ENCODE data around the gene EVL. TPM values are rescaled to one million over a fixed set of nuclear protein-coding genes. Genes with fewer than 3 reads are reported as not detected.
"Not testable (repeated sequence)": the region's sequence is repeated elsewhere in the genome, so short reads cannot be mapped to it uniquely, and the experiment has no call there.

The EVL gene
- polyA plus RNA-seq, 3 donors, result 130 to 192 (median 156) TPM

GRCh38 chr14:100165831-100166440 is 100.7 kb downstream of the EVL start:
- no peak for DNase-seq (ENCODE audit: extremely low read depth in 1 of 11, low read depth in 9 of 11, low spot score in 4 of 11)

DNA sequence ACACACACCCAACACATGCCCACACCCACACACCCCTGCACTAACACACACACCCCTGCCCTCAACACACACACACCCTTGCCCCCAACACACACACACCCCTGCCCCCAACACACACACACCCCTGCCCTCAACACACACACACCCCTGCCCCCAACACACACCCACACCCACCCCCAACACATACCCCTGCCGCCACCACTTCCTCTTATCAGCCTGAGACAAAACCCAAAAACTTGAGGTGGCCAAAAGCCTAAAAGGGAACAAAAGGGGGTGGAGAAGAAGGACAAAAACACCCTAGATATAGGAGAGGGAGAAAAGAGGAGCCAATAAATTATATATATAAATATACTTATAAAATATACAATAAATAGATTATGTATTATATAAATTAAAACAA is 103.3 kb downstream of the EVL start:
- DNase-seq (ENCODE audit: extremely low read depth in 1 of 11, low read depth in 9 of 11, low spot score in 4 of 11), result no peak

DNA sequence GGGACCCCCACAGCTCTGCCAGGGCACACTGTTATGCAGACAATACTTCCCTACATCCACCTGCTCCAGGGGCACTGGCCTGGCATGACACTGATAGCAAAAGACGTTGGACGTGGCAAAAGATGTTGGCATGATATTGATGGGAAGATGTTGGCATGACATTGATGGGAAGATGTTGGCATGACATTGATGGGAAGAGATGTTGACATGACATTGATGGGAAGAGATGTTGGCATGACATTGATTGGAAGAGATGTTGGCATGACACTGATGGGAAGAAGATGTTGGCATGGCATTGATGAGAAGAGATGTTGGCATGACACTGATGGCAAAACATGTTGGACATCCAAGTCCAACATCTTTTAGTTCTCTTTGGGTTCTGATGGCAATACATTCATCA is 105.7 kb downstream of the EVL start:
- DNase-seq (ENCODE audit: extremely low read depth in 1 of 11, low read depth in 9 of 11, low spot score in 4 of 11), result no peak

DNA sequence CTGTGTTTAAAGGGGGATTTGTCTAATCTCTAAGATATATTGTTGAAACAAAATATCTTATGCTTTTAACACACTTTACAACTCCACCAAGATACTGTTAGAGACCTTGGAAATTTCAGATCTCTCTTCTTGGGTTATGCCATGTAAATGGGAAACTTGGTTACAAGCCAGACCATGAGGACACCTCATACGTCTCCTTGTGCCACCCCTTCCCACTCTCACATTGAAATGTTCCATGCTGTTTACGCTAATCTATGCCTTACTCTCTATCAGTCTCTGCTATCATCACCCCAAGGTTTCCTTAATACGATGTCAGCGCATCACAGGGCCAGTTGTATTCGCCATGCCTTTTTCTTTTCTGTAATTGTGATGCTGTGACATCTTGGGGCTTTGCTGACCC is 107.6 kb downstream of the EVL start:
- DNase-seq (ENCODE audit: extremely low read depth in 1 of 11, low read depth in 9 of 11, low spot score in 4 of 11), result no peak

DNA sequence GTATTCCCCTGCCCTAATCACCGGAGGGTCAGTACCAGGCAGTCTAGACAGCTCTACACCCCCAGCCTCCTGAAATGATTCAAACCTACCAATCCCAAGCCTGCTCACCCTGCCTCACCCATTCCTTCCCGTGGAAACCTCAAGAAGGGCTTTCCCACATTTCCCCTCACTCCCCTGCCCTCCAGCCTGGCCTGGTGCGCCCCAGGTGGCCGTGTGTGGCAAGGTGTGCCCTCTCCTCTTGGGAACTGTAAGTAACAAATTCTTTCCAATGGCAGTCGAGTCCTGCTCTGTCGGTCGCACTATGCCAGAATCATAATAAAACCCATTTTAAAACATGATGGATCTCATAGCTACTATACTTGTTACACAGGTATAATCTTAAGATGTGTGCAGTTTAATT is 108.1 kb downstream of the EVL start:
- no peak for DNase-seq (ENCODE audit: extremely low read depth in 1 of 11, low read depth in 9 of 11, low spot score in 4 of 11)

DNA sequence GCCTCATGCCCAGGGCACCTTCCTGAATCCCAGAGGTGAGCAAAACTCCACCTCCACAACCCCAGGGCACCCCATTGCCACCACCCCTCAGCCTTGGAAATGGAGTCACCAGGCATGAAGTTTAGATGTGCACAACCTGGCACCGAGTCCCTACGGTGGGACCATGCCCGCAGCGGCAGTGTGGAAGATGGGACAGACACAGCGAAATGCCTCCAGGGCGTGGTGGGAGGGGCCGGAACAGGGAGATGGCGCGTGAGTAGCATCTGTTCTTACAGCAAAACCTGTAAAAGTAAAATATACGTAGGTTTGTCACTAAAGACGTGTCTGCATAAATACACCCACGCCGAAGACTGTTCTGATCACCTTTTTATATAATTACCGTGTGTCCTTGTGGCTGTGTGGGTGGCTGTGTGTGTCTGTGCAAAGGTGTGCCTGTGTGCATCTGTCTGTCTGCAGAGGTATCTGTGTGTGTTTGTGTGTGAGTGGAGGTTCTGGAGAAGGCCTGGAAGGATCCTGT is 111.6 kb downstream of the EVL start:
- DNase-seq (ENCODE audit: extremely low read depth in 1 of 11, low read depth in 9 of 11, low spot score in 4 of 11), result no peak

DNA sequence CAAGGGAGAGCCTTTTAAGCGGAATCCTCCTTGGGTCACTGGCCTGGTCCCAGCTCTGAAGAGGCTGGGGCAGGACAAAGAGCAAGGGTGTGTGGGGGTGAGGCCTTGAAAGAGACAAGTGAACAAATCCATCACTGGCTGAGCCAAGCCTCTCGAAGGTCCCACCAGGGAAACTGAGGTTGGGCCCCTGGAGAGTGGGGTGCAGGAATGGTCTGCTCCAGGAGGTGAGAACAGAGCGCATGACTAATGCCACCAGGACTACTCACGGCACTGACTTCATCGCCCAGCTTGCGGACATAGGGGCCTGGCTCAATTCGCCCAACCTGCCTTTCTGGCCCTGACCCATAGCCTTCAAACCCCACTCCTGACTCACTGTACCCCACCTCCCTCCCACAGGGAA is 113.5 kb downstream of the EVL start:
- DNase-seq (ENCODE audit: extremely low read depth in 1 of 11, low read depth in 9 of 11, low spot score in 4 of 11), result no peak

DNA sequence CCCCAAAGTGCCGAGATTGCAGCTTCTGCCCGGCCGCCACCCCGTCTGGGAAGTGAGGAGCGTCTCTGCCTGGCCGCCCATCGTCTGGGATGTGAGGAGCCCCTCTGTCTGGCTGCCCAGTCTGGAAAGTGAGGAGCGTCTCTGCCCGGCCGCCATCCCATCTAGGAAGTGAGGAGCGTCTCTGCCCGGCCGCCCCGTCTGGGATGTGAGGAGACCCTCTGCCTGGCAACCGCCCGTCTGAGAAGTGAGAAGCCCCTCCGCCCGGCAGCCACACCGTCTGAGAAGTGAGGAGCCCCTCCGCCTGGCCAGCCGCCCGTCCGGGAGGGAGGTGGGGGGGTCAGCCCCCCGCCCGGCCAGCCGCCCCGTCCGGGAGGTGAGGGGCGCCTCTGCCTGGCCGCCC is 115.4 kb downstream of the EVL start:
- DNase-seq (ENCODE audit: extremely low read depth in 1 of 11, low read depth in 9 of 11, low spot score in 4 of 11), result not testable (repeated sequence)

DNA sequence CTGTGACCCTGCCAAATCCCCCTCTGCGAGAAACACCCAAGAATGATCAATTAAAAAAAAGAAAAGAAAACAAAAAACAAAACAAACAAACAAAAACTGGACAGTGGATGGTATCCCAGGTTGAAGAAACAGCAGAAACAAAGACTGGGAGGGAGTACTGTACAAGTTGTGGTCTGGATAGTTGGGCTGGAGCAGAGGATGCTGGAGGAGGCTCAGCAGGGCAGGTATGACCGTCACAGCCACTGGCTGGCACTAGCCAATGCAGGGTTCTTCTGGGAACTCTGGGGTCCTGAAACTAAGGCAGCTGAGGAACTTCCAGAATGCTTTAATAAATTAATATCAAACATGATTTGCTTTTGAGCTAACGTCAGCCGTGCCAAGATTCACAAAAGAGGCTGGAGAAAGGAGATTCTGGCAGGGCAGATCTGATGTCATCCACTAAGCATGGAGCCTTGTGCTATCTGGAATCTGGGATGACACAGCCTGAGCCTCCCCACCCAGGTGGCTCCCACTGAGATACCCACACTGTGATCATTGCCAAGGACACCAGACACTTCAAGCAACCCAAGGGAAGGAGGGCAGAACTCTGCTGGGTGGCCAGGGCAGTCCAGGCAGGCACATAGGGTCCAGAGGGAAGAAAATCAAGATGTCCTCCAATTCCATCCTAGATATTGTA is 116.8 kb downstream of the EVL start:
- DNase-seq (ENCODE audit: extremely low read depth in 1 of 11, low read depth in 9 of 11, low spot score in 4 of 11), result not testable (repeated sequence)

- DNase-seq (ENCODE audit: extremely low read depth in 1 of 11, low read depth in 9 of 11, low spot score in 4 of 11), result no peak
Measured at GRCh38 chr14:100187247-100187833, 122.1 kb downstream of the EVL start.

DNA sequence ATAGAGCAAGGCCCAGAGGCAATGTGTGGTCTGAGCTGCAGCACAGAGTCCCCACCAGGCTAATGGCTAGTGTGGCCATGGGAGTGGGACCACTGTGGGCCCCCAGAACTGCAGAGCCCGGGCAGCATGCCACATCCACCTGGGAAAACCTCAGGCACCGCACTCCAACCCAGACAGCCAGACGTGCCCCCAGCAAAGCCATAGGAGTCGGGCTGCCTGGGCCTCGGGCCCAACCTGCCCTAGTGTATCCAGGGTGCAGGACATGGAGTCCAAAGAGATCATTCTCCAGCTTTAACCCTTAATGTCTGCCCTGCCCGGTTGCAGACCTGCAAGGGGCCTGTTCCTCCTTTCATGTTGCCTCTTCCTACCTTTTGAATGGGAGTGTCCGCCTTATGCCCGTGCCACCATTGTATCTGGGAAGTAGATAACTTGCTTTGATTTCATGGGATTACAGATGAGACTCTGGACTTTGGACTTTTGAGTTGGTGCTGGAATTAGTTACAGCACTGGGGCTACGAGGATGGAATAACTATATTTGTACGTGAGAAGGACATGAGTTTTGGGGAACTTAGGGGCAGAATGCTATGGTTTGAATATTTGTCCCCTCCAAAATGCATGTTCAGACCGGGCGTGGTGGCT is 123.3 kb downstream of the EVL start:
- DNase-seq (ENCODE audit: extremely low read depth in 1 of 11, low read depth in 9 of 11, low spot score in 4 of 11), result no peak

DNA sequence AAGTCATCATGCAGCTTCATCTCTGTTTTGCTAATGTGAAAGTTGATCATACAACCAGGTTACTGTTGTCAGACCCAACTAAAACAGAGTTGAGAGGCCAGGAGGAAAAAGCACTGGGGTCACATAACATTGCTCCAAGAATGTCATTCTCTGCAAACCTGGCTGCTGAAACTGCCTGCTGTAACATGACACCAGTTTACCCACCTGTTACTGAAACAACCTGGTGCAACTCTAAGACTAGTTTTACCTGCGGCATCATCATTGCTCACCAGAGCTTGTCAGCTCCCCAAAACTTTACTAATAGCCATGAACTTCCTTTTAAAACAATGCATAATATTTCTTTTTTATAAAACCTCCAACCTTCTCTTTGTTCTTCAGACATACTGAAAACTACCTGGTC is 124.9 kb downstream of the EVL start:
- DNase-seq (ENCODE audit: extremely low read depth in 1 of 11, low read depth in 9 of 11, low spot score in 4 of 11), result no peak

DNA sequence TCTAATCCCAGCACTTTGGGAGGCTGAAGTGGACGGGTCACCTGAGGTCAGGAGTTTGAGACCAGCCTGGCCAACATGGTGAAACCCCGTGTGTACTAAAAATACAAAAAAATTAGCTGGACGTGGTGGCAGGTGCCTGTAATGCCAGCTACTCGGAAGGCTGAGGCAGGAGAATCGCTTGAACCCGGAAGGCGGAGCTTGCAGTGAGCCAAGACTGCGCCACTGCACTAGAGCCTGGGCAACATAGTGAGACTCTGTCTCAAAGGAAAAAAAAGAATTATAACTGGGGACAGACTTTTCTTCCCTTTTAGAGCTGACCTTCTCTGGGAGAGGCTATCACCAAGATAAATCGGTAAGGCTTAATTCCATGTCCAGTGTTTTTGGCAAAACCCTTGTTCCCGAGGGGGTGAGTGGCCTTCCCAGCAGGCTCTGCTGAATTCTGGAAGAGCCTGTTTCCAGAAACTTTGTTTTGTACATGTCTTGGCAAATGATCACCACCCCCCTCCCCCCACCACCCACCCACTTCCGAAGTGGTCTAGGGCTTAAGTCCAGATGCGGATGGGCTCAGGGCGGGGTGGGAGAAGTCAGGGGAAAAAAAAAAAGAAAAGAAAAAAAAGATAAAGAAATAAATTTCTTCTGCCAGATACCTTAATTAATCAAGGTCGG is 126.5 kb downstream of the EVL start:
- no peak for DNase-seq (ENCODE audit: extremely low read depth in 1 of 11, low read depth in 9 of 11, low spot score in 4 of 11)

DNA sequence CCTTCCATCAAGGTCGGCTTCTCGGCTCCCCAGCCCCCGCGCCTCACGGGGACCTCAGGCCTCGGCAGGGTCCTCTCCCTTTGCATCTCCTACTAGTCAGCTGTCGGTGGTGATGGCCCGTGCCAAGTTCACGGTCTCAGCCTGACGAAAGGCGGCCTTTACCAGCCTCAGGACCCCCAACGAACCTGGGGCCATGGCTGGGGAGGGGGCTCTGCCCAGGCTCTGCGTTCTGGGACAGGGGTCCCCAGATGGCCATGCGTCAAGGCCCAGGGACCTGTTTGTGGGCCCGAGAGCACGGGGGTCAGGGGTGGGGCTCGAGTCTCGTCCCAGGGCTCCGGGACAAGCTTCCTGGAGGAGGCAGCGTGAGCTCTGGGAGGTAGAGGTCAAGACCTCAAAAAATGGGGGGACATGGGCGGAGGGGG is 127.0 kb downstream of the EVL start:
- no peak for DNase-seq (ENCODE audit: extremely low read depth in 1 of 11, low read depth in 9 of 11, low spot score in 4 of 11)

- DNase-seq (ENCODE audit: extremely low read depth in 1 of 11, low read depth in 9 of 11, low spot score in 4 of 11), result peak; percentile 91 to 99 (median 98)
Measured at GRCh38 chr14:100192672-100193416, 127.6 kb downstream of the EVL start.
